ENCODE data around the gene DPF1.
"Not testable (repeated sequence)": the region's sequence is repeated elsewhere in the genome, so short reads cannot be mapped to it uniquely, and the experiment has no call there.

The DPF1 gene

GRCh38 chr19:38224014-38224862, at the start of gene DPF1:
Gene DPF1 (minus strand): TSS chr19:38224222. CDS start chr19:38224142, 80 bp downstream.
- DNase-seq, result no peak

- DNase-seq, result no peak
These were observed 49.5 kb upstream of the DPF1 start for GRCh38 chr19:38273499-38273898.

GRCh38 chr19:38270587-38271167, 46.7 kb upstream of the DPF1 start:
- no peak for DNase-seq

GRCh38 chr19:38268539-38268938, 44.5 kb upstream of the DPF1 start:
- no peak for DNase-seq

- DNase-seq, result no peak
These were observed 43.9 kb upstream of the DPF1 start for GRCh38 chr19:38267761-38268483.

GRCh38 chr19:38266981-38267597, 43.1 kb upstream of the DPF1 start:
- no peak for DNase-seq

- no peak for DNase-seq
These were observed 42.0 kb upstream of the DPF1 start for GRCh38 chr19:38265921-38266429.

- no peak for DNase-seq
These were observed 41.3 kb upstream of the DPF1 start for GRCh38 chr19:38265213-38265861.

GRCh38 chr19:38264486-38265212, 40.6 kb upstream of the DPF1 start, which contains the start of gene SPINT2:
Gene SPINT2 (plus strand): TSS chr19:38264573. CDS start chr19:38264893, 320 bp downstream.
- DNase-seq, result no peak

- DNase-seq, result no peak
These were observed 39.9 kb upstream of the DPF1 start for GRCh38 chr19:38263689-38264485.

GRCh38 chr19:38262585-38263268, 38.7 kb upstream of the DPF1 start:
- no peak for DNase-seq

- DNase-seq, result not testable (repeated sequence)
These were observed 37.9 kb upstream of the DPF1 start for GRCh38 chr19:38261942-38262341.

GRCh38 chr19:38255383-38256014, 31.5 kb upstream of the DPF1 start:
- DNase-seq, result no peak

GRCh38 chr19:38253788-38254187, 29.8 kb upstream of the DPF1 start:
- no peak for DNase-seq

- DNase-seq, result no peak
These were observed 29.1 kb upstream of the DPF1 start for GRCh38 chr19:38252941-38253691.

- DNase-seq, result no peak
These were observed 28.4 kb upstream of the DPF1 start for GRCh38 chr19:38252385-38252784.

- DNase-seq, result no peak
These were observed 27.6 kb upstream of the DPF1 start for GRCh38 chr19:38251564-38252051.

GRCh38 chr19:38250821-38251563, 27.0 kb upstream of the DPF1 start:
- DNase-seq, result no peak

Measured in NK-92 treated with Interleukin-12 subunit alpha and Interleukin-12 subunit beta, amount 100 ng/mL, for 24 hours (cell line).